Tibial artery (tissue), 4 donors: ENCODE measurements around the gene FAM3B.

Experiments
- DNase-seq, 2 donors: peaks; one replicate each; pipeline ENCODE4 v3.0.0-alpha.2; 2019
- H3K27ac ChIP-seq, 2 donors: fragments of 200-600 bp; sonication (generic) in 1 of 2; 1 replicate in 1 of 2; 2 replicates in 1 of 2; pipeline ENCODE4 v1.5.1; 2018 to 2019; ENCODE audit warnings: mild to moderate bottlenecking in 1 of 2
- H3K27me3 ChIP-seq, 2 donors: fragments of 200-600 bp; sonication (generic) in 1 of 2; one replicate each; pipeline versions ENCODE4 v1.5.1 to v1.6.0; 2016 to 2019
- H3K36me3 ChIP-seq, 3 donors: fragments of 200-600 bp; sonication (generic) in 2 of 3; one replicate each; pipeline ENCODE4 v1.5.1; 2016 to 2019; ENCODE audit warnings: mild to moderate bottlenecking in 2 of 3
- H3K4me1 ChIP-seq, 4 donors: fragments of 200-600 bp; sonication (generic) in 2 of 4; 1 replicate in 3 of 4; 2 replicates in 1 of 4; pipeline ENCODE4 v1.5.1; 2016 to 2019
- H3K4me3 ChIP-seq, 2 donors: fragments of 200-600 bp; sonication (generic) in 1 of 2; 1 replicate in 1 of 2; 2 replicates in 1 of 2; pipeline ENCODE4 v1.5.1; 2018 to 2019; ENCODE audit warnings: mild to moderate bottlenecking in 2 of 2
- H3K9me3 ChIP-seq, 3 donors: fragments of 200-600 bp; sonication (generic) in 1 of 3; one replicate each; pipeline ENCODE4 v1.5.1; 2016 to 2019
- intact Hi-C: fragments of 100-400 bp; cut with DNase I; formaldehyde crosslinking; loops from one replicate; pipeline ENCODE4 v1.15.0; 2023; ENCODE audit warnings: low total_unique reads
- TF ChIP-seq, protein P1 (sequence below), 2 experiments: fragments of 200-600 bp in 1 of 2; fragments of 450-650 bp in 1 of 2; IDR thresholded peaks; one replicate each; pipeline ENCODE4 v1.5.1; 2017 to 2019; ENCODE audit warnings: antibody characterized with exemption in 2 of 2, mild to moderate bottlenecking in 1 of 2, moderate library complexity in 1 of 2

Gene FAM3B

GRCh38 chr21:41365377-41366107, 48.9 kb downstream of the FAM3B start:
- intact Hi-C loops, result no loop called here
- Histone ChIP-seq H3K36me3 (no peaks in the 10 kb centered on the region), H3K4me1 (peaks cover 0 to 24% (median 11%) of the 10 kb centered on the region in 4 donors), H3K27me3 (no peaks in the 10 kb centered on the region), H3K9me3 (no peaks in the 10 kb centered on the region), H3K4me3 (no peak overlapping the region), H3K27ac (no peak overlapping the region)
- peak in 1 of 2 donors; percentile 38 for DNase-seq
- TF ChIP-seq, protein P1, sequence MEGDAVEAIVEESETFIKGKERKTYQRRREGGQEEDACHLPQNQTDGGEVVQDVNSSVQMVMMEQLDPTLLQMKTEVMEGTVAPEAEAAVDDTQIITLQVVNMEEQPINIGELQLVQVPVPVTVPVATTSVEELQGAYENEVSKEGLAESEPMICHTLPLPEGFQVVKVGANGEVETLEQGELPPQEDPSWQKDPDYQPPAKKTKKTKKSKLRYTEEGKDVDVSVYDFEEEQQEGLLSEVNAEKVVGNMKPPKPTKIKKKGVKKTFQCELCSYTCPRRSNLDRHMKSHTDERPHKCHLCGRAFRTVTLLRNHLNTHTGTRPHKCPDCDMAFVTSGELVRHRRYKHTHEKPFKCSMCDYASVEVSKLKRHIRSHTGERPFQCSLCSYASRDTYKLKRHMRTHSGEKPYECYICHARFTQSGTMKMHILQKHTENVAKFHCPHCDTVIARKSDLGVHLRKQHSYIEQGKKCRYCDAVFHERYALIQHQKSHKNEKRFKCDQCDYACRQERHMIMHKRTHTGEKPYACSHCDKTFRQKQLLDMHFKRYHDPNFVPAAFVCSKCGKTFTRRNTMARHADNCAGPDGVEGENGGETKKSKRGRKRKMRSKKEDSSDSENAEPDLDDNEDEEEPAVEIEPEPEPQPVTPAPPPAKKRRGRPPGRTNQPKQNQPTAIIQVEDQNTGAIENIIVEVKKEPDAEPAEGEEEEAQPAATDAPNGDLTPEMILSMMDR (IDR thresholded peaks at IDR 0.05), result no peak

GRCh38 chr21:41366522-41367151, 50.0 kb downstream of the FAM3B start:
- TF ChIP-seq, protein P1 (IDR thresholded peaks at IDR 0.05), result no peak
- no peak overlapping the region for H3K4me3 ChIP-seq
- H3K36me3 ChIP-seq, result no peaks in the 10 kb centered on the region
- peaks cover 0 to 18% (median 11%) of the 10 kb centered on the region in 4 donors for H3K4me1 ChIP-seq
- no peaks in the 10 kb centered on the region for H3K9me3 ChIP-seq
- intact Hi-C loops, result no loop called here
- DNase-seq, result peak in 1 of 2 donors; percentile 57
- H3K27me3 ChIP-seq, result no peaks in the 10 kb centered on the region
- H3K27ac ChIP-seq, result no peak overlapping the region

DNA sequence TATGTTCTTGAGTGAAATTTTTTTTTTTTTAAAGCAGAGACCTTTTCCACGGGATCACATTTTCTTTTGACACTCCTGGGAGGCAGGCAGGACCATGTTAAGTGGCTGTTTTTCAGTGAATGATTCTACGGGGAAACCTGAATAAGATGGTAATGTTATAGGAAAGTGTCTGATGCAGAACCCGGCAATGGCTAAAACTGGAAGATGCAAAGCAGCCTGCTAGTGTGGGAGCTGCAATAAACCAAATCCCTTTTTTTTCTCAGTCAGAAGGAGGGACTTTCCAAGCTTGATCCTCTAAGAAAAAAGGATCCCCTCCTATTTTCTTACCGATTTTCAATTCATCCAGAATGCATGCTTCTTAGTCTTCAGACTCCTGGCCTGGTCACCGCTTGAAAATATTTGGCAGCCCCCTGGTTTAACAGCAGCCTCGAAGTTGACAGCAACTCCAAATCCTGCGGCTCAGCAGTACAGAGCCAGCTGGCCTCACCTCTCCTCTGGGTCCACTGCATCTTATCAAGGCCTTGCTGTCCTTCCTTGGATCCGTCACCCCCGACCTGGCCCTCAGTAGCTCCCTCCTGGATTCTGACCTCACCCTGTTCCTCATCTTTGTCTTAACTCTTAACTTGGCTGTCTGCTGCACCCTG, 50.8 kb downstream of the FAM3B start:
- no peak overlapping the region for H3K4me3 ChIP-seq
- no peaks in the 10 kb centered on the region for H3K9me3 ChIP-seq
- DNase-seq, result no peak
- peaks cover 0 to 13% (median 11%) of the 10 kb centered on the region in 4 donors for H3K4me1 ChIP-seq
- H3K27me3 ChIP-seq, result no peaks in the 10 kb centered on the region
- H3K36me3 ChIP-seq, result no peaks in the 10 kb centered on the region
- TF ChIP-seq, protein P1 (IDR thresholded peaks at IDR 0.05), result no peak
- intact Hi-C loops, result no loop called here
- H3K27ac ChIP-seq, result no peak overlapping the region

- Histone ChIP-seq H3K9me3 (no peaks in the 10 kb centered on the region), H3K27ac (no peak overlapping the region), H3K27me3 (no peaks in the 10 kb centered on the region), H3K36me3 (no peaks in the 10 kb centered on the region), H3K4me1 (peaks cover 0 to 13% (median 11%) of the 10 kb centered on the region in 4 donors), H3K4me3 (no peak overlapping the region)
- intact Hi-C loops, result no loop called here
- TF ChIP-seq, protein P1 (IDR thresholded peaks at IDR 0.05), result no peak
- no peak for DNase-seq
These were observed 51.5 kb downstream of the FAM3B start for GRCh38 chr21:41367945-41368734.

DNA sequence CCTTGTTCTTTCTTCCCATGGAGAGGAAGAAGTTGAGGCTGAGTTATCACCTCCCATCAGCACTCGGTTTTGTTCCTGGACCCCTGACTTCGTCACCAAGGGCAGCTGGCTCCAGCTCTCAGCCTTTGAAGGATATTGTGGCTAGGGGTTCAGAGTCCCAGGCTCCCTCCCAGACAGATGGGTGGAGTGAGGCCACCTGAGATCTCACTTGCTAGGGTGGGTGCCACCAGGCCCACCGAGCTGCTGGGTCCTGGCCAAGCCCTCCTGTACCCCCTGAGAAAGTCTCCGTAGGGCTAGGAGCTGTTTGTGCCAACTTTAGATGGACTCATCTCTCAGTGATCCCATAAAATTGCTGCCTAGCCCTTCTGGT, 52.1 kb downstream of the FAM3B start:
- intact Hi-C loops, result no loop called here
- Histone ChIP-seq H3K9me3 (no peaks in the 10 kb centered on the region), H3K4me1 (peaks cover 0 to 13% (median 11%) of the 10 kb centered on the region in 4 donors), H3K27ac (no peak overlapping the region), H3K4me3 (peak overlapping the region; percentile 35 to 52), H3K36me3 (no peaks in the 10 kb centered on the region), H3K27me3 (no peaks in the 10 kb centered on the region)
- TF ChIP-seq, protein P1 (IDR thresholded peaks at IDR 0.05), result no peak
- DNase-seq, result peak in 1 of 2 donors; percentile 39
